SK-N-SH (cell line): ENCODE results near the gene XXYLT1.

Source experiments
- NRF1 ChIP-seq: IDR thresholded peaks from 2 replicates; pipeline ENCODE4 v1.6.1; 2012; ENCODE audit warnings: low read depth, mild to moderate bottlenecking, low read length
- SMC3 ChIP-seq: IDR thresholded peaks from 2 replicates; pipeline ENCODE4 v1.6.1; 2012; ENCODE audit warnings: low read depth, low read length, improper control_type of control experiment
- TAF1 ChIP-seq: IDR thresholded peaks from 2 replicates; pipeline ENCODE4 v1.6.1; 2012; ENCODE audit warnings: low read depth, mild to moderate bottlenecking, low read length, moderate library complexity, borderline replicate concordance
- YY1 ChIP-seq: IDR thresholded peaks from 2 replicates; pipeline ENCODE4 v1.4.0; 2012; ENCODE audit warnings: low read depth, mild to moderate bottlenecking
- TF ChIP-seq, protein P1 (sequence below): fragments of 200-600 bp; sonication (generic); IDR thresholded peaks from 2 replicates; pipeline ENCODE4 v1.6.1; 2017; ENCODE audit warnings: antibody characterized with exemption, mild to moderate bottlenecking, moderate library complexity

DNA sequence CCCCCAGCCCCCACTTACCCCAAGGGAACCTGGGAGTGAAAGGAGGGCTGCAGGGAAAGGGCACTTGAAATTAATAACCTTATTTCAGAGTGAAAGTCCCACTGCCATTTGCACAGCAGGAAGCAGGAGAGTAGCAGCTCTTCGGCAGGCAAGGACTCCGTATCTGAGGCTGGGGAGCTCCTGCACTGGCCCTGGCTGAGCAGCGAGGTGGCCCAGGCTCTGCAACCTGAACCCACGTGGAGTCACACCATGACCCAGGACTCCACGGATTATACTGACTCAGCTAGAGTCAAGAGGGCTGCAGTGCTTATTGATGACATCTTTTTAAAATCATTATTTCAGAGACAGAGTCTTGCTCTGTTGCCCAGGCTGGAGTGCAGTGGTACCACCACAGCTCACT lies 214.5 kb downstream of the XXYLT1 start:
- TF ChIP-seq NRF1 (no peak), TAF1 (no peak), YY1 (no peak), SMC3 (no peak)
- TF ChIP-seq, protein P1, sequence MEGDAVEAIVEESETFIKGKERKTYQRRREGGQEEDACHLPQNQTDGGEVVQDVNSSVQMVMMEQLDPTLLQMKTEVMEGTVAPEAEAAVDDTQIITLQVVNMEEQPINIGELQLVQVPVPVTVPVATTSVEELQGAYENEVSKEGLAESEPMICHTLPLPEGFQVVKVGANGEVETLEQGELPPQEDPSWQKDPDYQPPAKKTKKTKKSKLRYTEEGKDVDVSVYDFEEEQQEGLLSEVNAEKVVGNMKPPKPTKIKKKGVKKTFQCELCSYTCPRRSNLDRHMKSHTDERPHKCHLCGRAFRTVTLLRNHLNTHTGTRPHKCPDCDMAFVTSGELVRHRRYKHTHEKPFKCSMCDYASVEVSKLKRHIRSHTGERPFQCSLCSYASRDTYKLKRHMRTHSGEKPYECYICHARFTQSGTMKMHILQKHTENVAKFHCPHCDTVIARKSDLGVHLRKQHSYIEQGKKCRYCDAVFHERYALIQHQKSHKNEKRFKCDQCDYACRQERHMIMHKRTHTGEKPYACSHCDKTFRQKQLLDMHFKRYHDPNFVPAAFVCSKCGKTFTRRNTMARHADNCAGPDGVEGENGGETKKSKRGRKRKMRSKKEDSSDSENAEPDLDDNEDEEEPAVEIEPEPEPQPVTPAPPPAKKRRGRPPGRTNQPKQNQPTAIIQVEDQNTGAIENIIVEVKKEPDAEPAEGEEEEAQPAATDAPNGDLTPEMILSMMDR: no peak
